ENCODE results near the gene MAEL. TPM values are rescaled to one million over a fixed set of nuclear protein-coding genes. Genes with fewer than 3 reads are reported as not detected.

MAEL gene
- total RNA-seq, 1 experiment from 2014 or later, result not detected

DNA sequence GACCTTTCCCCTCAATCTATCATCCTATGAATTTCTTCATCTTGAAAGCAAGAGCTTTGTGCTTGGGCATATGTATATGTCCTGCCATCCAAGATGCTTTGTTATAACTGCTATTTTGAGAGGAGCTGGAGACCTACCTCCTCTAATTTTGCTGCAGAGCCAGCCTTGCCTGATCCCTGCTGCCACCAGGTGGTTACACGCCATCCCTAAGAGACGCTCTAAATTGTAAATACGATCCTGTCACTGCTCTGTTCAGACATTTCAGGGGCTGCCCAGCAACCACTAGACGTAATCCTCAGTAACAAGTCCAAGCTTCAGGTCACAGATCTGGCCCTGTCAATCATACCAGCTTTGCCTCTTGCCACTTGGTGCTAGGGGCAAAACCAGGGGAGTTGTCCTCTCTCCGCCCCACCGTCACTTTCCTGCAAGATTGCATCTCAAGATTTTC lies 68.2 kb downstream of the MAEL start:
- Histone ChIP-seq H3K4me2 (ENCODE audit: insufficient read depth, insufficient read length, low read length) (no peak overlapping the region), H3T11ph (ENCODE audit: low read length) (no peak overlapping the region), H2AK5ac (ENCODE audit: insufficient read length, low read length) (no peak overlapping the region), H3K79me2 (ENCODE audit: insufficient read depth, low read length) (no peaks in the 10 kb centered on the region), H4K8ac (replicated peaks; ENCODE audit: insufficient read length, low read depth, low read length) (no peak overlapping the region), H3K9ac (ENCODE audit: extremely low read depth, insufficient read length, low read length) (no peak overlapping the region), H2BK12ac (ENCODE audit: insufficient read length, low read depth, low read length) (no peak overlapping the region), H3K79me1 (ENCODE audit: insufficient read depth, low read depth, low read length, poor library complexity, severe bottlenecking) (no peaks in the 10 kb centered on the region), H3K23me2 (ENCODE audit: insufficient read length, low read depth, low read length, poor library complexity, severe bottlenecking) (no peaks in the 10 kb centered on the region), H4K91ac (ENCODE audit: insufficient read length, low read depth, low read length) (no peak overlapping the region), H3K27me3 (ENCODE audit: insufficient read depth, low read length) (no peaks in the 10 kb centered on the region), H2BK20ac (ENCODE audit: low read depth, low read length, poor library complexity, severe bottlenecking) (no peak overlapping the region), H3K4ac (ENCODE audit: low read depth, low read length) (no peak overlapping the region), H3K14ac (ENCODE audit: insufficient read depth, low read length) (no peak overlapping the region), H3K4me1 (ENCODE audit: insufficient read depth, low read length) (no peaks in the 10 kb centered on the region), H3K56ac (ENCODE audit: insufficient read length, low read depth, low read length) (no peak overlapping the region), H2AFZ (ENCODE audit: low read length) (no peak overlapping the region), H3K18ac (ENCODE audit: insufficient read length, low read depth, low read length) (no peak overlapping the region), H4K5ac (ENCODE audit: insufficient read length, low read depth, low read length) (no peak overlapping the region), H3K9me3 (ENCODE audit: control insufficient read depth, low read depth, low read length) (no peaks in the 10 kb centered on the region), H3K27ac (ENCODE audit: insufficient read length, low read depth, low read length) (no peak overlapping the region), H4K20me1 (ENCODE audit: control insufficient read depth, insufficient read depth, insufficient read length) (no peaks in the 10 kb centered on the region), H2BK15ac (ENCODE audit: low read depth, low read length) (no peak overlapping the region), H2BK5ac (ENCODE audit: insufficient read length, low read length) (no peak overlapping the region), H2BK120ac (ENCODE audit: low read depth, low read length, poor library complexity, severe bottlenecking) (no peak overlapping the region), H3K23ac (ENCODE audit: insufficient read length, low read depth, low read length) (no peak overlapping the region)
- H3K4me3 Mint-ChIP-seq, result no peak overlapping the region
- peaks cover 7 to 12% of the 10 kb centered on the region in 2 experiments for H3K4me1 Mint-ChIP-seq
- peak; percentile 70 for DNase-seq
- no peaks in the 10 kb centered on the region for H3K36me3 Mint-ChIP-seq (ENCODE audit: insufficient read depth in 1 of 3, low read depth in 3 of 3)
- WGBS (ENCODE audit: extremely low coverage, insufficient read length, low lambda C conversion rate), result no CpG with 5 or more reads among the region's 6 CpGs
- H3K27ac Mint-ChIP-seq, result no peak overlapping the region
- peaks cover 3% of the 10 kb centered on the region; the same call in 1 of the 2 replicates for H3K27me3 Mint-ChIP-seq (ENCODE audit: low read depth)
- no peaks in the 10 kb centered on the region for H3K9me3 Mint-ChIP-seq
- TF ChIP-seq CTCF (conservative IDR thresholded peaks at IDR 0.05), result peak; percentile 75

All from H9 (cell line).